Kidney (tissue), 14 donors: ENCODE data around the gene STEAP2. TPM values are rescaled to one million over a fixed set of nuclear protein-coding genes. Genes with fewer than 3 reads are reported as not detected.

ENCODE experiments used
- DNase-seq, 5 donors: peaks; one replicate each; pipeline ENCODE4 v3.0.0-alpha.2; 2013 to 2020
- FAIRE-seq: peaks from 2 replicates; lab custom pipeline; 2012; peaks lifted over from hg19 to GRCh38; lab: Jason Lieb, UNC
- H3K27ac ChIP-seq, 2 donors: one replicate each; pipeline ENCODE4 v1.7.0; 2013; ENCODE audit warnings: low read depth in 2 of 2, low read length in 2 of 2, inconsistent platforms in 1 of 2
- H3K27me3 ChIP-seq: one replicate; pipeline ENCODE4 v1.7.1; 2013; ENCODE audit warnings: low read length, inconsistent platforms; ENCODE audit not compliant: control insufficient read depth, insufficient read depth
- H3K36me3 ChIP-seq, 3 donors: one replicate each; pipeline versions ENCODE4 v1.7.0 to v1.7.1; 2013; ENCODE audit warnings: low read length in 3 of 3, control low read depth in 1 of 3, inconsistent platforms in 1 of 3; ENCODE audit not compliant: insufficient read depth in 3 of 3, control insufficient read depth in 2 of 3
- H3K4me1 ChIP-seq, 3 donors: one replicate each; pipeline versions ENCODE4 v1.7.0 to v1.7.1; 2013; ENCODE audit warnings: low read length in 3 of 3, inconsistent platforms in 1 of 3, low read depth in 1 of 3; ENCODE audit not compliant: control insufficient read depth in 2 of 3, insufficient read depth in 2 of 3
- H3K4me3 ChIP-seq, 3 donors: one replicate each; pipeline versions ENCODE4 v1.7.0 to v1.8.1; 2013; ENCODE audit warnings: low read length in 3 of 3, control low read depth in 1 of 3, inconsistent platforms in 1 of 3
- H3K9ac ChIP-seq, 3 donors: one replicate each; pipeline versions ENCODE4 v1.7.0 to v1.7.1; 2013; ENCODE audit warnings: low read length in 3 of 3, control low read depth in 1 of 3, inconsistent platforms in 1 of 3
- H3K9me3 ChIP-seq, 3 donors: one replicate each; pipeline versions ENCODE4 v1.7.0 to v1.7.1; 2013; ENCODE audit warnings: low read length in 3 of 3, control low read depth in 1 of 3, inconsistent platforms in 1 of 3; ENCODE audit not compliant: control insufficient read depth in 2 of 3, insufficient read depth in 1 of 3
- intact Hi-C: fragments of 100-400 bp; cut with DNase I; formaldehyde crosslinking; loops from one replicate; pipeline ENCODE4 v1.11.1; 2022
- polyA plus RNA-seq: library from polyadenylated mRNA; stranded (reverse); fragments of 350-450 nt; fragmentation: Illumina TruSeq; extraction: RNeasy Lipid Tissue Mini Kit (QIAGEN cat#74804); gene quantifications from one replicate; pipeline ENCODE4 v1.2.3, GENCODE V29; 2014; ENCODE audit warnings: low read depth, low replicate concordance; ENCODE audit not compliant: insufficient read depth
- total RNA-seq: library from RNA; stranded (reverse); fragmentation: NEBNext Ultra II Directional; extraction: Animal tissue kit (Norgen Biotek cat#: 25700); gene quantifications from one replicate; pipeline ENCODE4 v1.2.1, GENCODE V29; 2021
- TF ChIP-seq, protein P1 (sequence below): IDR thresholded peaks from 3 replicates; pipeline ENCODE4 v1.5.1; 2012; ENCODE audit warnings: mild to moderate bottlenecking, moderate library complexity, borderline replicate concordance; ENCODE audit not compliant: insufficient read depth; ENCODE audit errors: extremely low read depth
- donor health status: control.
- donor health status: control.
- donor health status: control.
- donor health status: control.
- donor health status: control.
- donor health status: DM: yes; HTN: yes; CAD: no.
- donor health status: Normal renal cell carcinoma (clear cell type).

The STEAP2 gene
- total and polyA plus RNA-seq, 2 donors from 2014 or later: 8.9 to 15.8 TPM

DNA sequence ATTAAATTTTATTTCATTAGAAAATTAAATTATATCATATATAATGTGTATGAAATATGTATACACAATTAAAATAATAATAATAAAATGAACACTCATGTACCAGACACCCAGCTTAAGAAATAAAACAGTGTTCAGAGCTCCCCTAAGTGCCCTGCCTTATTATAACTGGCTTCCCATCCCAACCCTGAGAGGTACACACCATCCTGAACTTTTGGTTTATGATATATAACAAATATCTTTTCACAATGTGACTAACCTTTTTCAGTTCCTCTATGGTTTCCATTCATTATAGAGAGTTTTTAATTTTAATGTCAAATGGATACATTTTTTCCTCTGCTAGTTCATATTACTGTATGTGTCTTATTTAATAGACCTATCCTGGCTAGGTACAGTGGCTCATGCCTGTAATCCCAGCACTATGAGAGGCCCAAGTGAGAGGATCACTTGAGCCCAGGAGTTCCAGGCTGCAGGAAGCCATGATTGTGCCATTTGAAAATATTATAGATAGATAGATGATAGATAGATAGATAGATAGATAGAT, 24.0 kb upstream of the STEAP2 start:
- TF ChIP-seq, protein P1, sequence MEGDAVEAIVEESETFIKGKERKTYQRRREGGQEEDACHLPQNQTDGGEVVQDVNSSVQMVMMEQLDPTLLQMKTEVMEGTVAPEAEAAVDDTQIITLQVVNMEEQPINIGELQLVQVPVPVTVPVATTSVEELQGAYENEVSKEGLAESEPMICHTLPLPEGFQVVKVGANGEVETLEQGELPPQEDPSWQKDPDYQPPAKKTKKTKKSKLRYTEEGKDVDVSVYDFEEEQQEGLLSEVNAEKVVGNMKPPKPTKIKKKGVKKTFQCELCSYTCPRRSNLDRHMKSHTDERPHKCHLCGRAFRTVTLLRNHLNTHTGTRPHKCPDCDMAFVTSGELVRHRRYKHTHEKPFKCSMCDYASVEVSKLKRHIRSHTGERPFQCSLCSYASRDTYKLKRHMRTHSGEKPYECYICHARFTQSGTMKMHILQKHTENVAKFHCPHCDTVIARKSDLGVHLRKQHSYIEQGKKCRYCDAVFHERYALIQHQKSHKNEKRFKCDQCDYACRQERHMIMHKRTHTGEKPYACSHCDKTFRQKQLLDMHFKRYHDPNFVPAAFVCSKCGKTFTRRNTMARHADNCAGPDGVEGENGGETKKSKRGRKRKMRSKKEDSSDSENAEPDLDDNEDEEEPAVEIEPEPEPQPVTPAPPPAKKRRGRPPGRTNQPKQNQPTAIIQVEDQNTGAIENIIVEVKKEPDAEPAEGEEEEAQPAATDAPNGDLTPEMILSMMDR: no peak
- DNase-seq (no peak), FAIRE-seq (no peak)
- Histone ChIP-seq H3K27me3 (no peaks in the 10 kb centered on the region), H3K4me1 (no peaks in the 10 kb centered on the region), H3K9me3 (no peaks in the 10 kb centered on the region), H3K4me3 (no peak overlapping the region), H3K9ac (no peak overlapping the region), H3K27ac (no peak overlapping the region), H3K36me3 (no peaks in the 10 kb centered on the region)
- intact Hi-C loops: no loop called here

DNA sequence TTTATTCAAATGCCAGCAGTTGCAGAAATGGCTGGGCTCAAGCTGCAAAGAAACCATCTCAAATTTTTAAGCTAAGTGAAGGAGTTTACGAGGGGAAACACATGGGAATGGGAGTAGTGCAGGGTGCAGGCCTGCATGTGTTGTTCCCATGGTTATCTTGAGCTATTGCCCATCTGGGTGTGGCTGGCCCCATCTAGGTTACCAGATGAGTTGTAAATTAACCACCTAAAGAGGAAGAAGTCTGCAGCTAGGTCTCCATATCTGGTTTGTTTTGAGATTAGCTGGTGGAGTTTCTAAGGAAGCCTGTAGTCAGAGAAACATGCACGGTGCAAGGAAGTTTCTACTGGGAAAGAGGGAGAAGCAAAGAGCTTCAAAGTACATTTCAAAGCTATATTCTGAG, 23.3 kb upstream of the STEAP2 start:
- FAIRE-seq: no peak
- Histone ChIP-seq H3K36me3 (no peaks in the 10 kb centered on the region), H3K4me3 (no peak overlapping the region), H3K4me1 (no peaks in the 10 kb centered on the region), H3K27ac (no peak overlapping the region), H3K27me3 (no peaks in the 10 kb centered on the region), H3K9ac (no peak overlapping the region), H3K9me3 (no peaks in the 10 kb centered on the region)
- intact Hi-C loops: no loop called here
- peak in 1 of 5 donors; percentile 5 for DNase-seq
- TF ChIP-seq, protein P1: no peak

GRCh38 chr7:90190995-90191394, 20.5 kb upstream of the STEAP2 start:
- no peak for DNase-seq
- H3K27me3 ChIP-seq: no peaks in the 10 kb centered on the region
- H3K36me3 ChIP-seq: no peaks in the 10 kb centered on the region
- H3K27ac ChIP-seq: no peak overlapping the region
- TF ChIP-seq, protein P1: no peak
- FAIRE-seq: no peak
- H3K9me3 ChIP-seq: no peaks in the 10 kb centered on the region
- no peak overlapping the region for H3K9ac ChIP-seq
- no peak overlapping the region for H3K4me3 ChIP-seq
- intact Hi-C loops: no loop called here
- H3K4me1 ChIP-seq: no peaks in the 10 kb centered on the region

DNA sequence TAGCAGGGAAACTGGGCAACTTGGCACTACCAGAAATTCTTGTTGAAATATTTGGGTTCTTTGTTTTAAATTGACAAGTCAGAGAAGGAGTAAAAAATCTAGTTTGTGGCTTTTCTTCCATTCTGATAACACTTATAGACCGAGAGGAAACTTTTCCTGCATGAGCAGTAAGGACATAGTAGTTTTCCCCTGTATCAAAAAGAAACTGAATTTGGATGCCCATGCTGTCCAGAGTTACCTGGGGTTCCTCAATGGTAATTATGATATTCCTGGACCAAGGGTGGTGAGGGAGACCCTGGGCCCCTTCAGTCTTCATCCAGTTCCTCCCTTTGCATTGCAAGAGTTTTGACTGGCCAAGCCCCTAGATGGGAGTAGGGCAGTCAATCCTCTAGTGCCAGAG, 19.9 kb upstream of the STEAP2 start:
- DNase-seq: no peak
- no peak overlapping the region for H3K9ac ChIP-seq
- no peaks in the 10 kb centered on the region for H3K27me3 ChIP-seq
- no peak overlapping the region for H3K4me3 ChIP-seq
- no peaks in the 10 kb centered on the region for H3K36me3 ChIP-seq
- intact Hi-C loops: no loop called here
- H3K4me1 ChIP-seq: no peaks in the 10 kb centered on the region
- H3K27ac ChIP-seq: no peak overlapping the region
- TF ChIP-seq, protein P1: no peak
- H3K9me3 ChIP-seq: no peaks in the 10 kb centered on the region
- FAIRE-seq: no peak
